Measurements from ENCODE around the gene TSPAN18.

TSPAN18 gene

GRCh38 chr11:44809283-44809682 is 82.5 kb downstream of the TSPAN18 start:
- H3K4me2 ChIP-seq (ENCODE audit: low read length) = no peak overlapping the region
- no peaks in the 10 kb centered on the region for H3K79me2 ChIP-seq (ENCODE audit: control insufficient read depth, low read length)
- H3K9me2 ChIP-seq (replicated peaks; ENCODE audit: control insufficient read depth, low read length) = no peaks in the 10 kb centered on the region
- no peak for TF ChIP-seq EZH2phosphoT487 (IDR thresholded peaks at IDR 0.05; ENCODE audit: borderline replicate concordance, low read length)
- TF ChIP-seq, protein P1, sequence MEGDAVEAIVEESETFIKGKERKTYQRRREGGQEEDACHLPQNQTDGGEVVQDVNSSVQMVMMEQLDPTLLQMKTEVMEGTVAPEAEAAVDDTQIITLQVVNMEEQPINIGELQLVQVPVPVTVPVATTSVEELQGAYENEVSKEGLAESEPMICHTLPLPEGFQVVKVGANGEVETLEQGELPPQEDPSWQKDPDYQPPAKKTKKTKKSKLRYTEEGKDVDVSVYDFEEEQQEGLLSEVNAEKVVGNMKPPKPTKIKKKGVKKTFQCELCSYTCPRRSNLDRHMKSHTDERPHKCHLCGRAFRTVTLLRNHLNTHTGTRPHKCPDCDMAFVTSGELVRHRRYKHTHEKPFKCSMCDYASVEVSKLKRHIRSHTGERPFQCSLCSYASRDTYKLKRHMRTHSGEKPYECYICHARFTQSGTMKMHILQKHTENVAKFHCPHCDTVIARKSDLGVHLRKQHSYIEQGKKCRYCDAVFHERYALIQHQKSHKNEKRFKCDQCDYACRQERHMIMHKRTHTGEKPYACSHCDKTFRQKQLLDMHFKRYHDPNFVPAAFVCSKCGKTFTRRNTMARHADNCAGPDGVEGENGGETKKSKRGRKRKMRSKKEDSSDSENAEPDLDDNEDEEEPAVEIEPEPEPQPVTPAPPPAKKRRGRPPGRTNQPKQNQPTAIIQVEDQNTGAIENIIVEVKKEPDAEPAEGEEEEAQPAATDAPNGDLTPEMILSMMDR (IDR thresholded peaks at IDR 0.05; ENCODE audit: low read depth, low read length, poor library complexity, severe bottlenecking) = no peak
- no peaks in the 10 kb centered on the region for H3F3A ChIP-seq (ENCODE audit: control insufficient read depth, insufficient read depth)
- no peak overlapping the region for H3K4me3 ChIP-seq (ENCODE audit: low read length)
- no peak overlapping the region for H3K27ac ChIP-seq (ENCODE audit: low read depth, low read length)
- H3K36me3 ChIP-seq (ENCODE audit: control insufficient read depth, low read length) = no peaks in the 10 kb centered on the region
- no peaks in the 10 kb centered on the region for H4K20me1 ChIP-seq (ENCODE audit: control insufficient read depth, insufficient read depth, low read depth, low read length)
- H3K4me1 ChIP-seq (ENCODE audit: control insufficient read depth, low read length) = no peaks in the 10 kb centered on the region
- H3K27me3 ChIP-seq (ENCODE audit: control insufficient read depth, low read length) = peaks cover 2% of the 10 kb centered on the region; the same call in 1 of the 2 replicates
- H3K9me3 ChIP-seq (ENCODE audit: control insufficient read depth, insufficient read depth, low read length) = no peaks in the 10 kb centered on the region

GRCh38 chr11:44811841-44812448 is 85.2 kb downstream of the TSPAN18 start:
- Histone ChIP-seq H4K20me1 (ENCODE audit: control insufficient read depth, insufficient read depth, low read depth, low read length) (no peaks in the 10 kb centered on the region), H3K27me3 (ENCODE audit: control insufficient read depth, low read length) (no peaks in the 10 kb centered on the region), H3K36me3 (ENCODE audit: control insufficient read depth, low read length) (no peaks in the 10 kb centered on the region), H3K27ac (ENCODE audit: low read depth, low read length) (no peak overlapping the region), H3K4me3 (ENCODE audit: low read length) (no peak overlapping the region), H3K79me2 (ENCODE audit: control insufficient read depth, low read length) (no peaks in the 10 kb centered on the region), H3K9me2 (replicated peaks; ENCODE audit: control insufficient read depth, low read length) (no peaks in the 10 kb centered on the region), H3F3A (ENCODE audit: control insufficient read depth, insufficient read depth) (no peaks in the 10 kb centered on the region), H3K9me3 (ENCODE audit: control insufficient read depth, insufficient read depth, low read length) (no peaks in the 10 kb centered on the region), H3K4me2 (ENCODE audit: low read length) (no peak overlapping the region), H3K4me1 (ENCODE audit: control insufficient read depth, low read length) (no peaks in the 10 kb centered on the region)
- no peak for TF ChIP-seq EZH2phosphoT487 (IDR thresholded peaks at IDR 0.05; ENCODE audit: borderline replicate concordance, low read length)
- TF ChIP-seq, protein P1 (IDR thresholded peaks at IDR 0.05; ENCODE audit: low read depth, low read length, poor library complexity, severe bottlenecking) = no peak

DNA sequence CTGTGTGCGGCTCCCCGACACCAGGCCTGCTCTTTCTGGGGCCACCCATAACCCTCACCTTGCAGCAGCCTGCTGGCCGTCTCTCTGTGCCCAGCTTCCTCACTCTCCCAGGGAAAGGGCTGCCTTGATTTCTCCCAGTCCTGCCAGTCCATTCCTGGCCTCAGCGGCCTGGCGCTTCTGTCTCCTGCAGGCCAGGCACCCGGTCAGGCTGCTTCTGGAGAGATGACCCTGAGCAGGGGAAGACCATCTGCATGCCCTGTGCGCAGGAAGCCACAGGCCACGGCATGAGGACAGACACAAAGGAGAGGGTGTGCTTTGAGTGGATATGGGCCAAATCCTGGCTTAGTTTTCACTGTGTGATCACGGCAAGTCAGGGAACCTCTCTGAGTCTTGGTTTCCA is 86.2 kb downstream of the TSPAN18 start:
- no peaks in the 10 kb centered on the region for H3F3A ChIP-seq (ENCODE audit: control insufficient read depth, insufficient read depth)
- H3K9me3 ChIP-seq (ENCODE audit: control insufficient read depth, insufficient read depth, low read length) = no peaks in the 10 kb centered on the region
- H3K27ac ChIP-seq (ENCODE audit: low read depth, low read length) = no peak overlapping the region
- H3K79me2 ChIP-seq (ENCODE audit: control insufficient read depth, low read length) = no peaks in the 10 kb centered on the region
- no peak for TF ChIP-seq EZH2phosphoT487 (IDR thresholded peaks at IDR 0.05; ENCODE audit: borderline replicate concordance, low read length)
- TF ChIP-seq, protein P1 (IDR thresholded peaks at IDR 0.05; ENCODE audit: low read depth, low read length, poor library complexity, severe bottlenecking) = no peak
- no peaks in the 10 kb centered on the region for H4K20me1 ChIP-seq (ENCODE audit: control insufficient read depth, insufficient read depth, low read depth, low read length)
- H3K4me1 ChIP-seq (ENCODE audit: control insufficient read depth, low read length) = no peaks in the 10 kb centered on the region
- H3K4me2 ChIP-seq (ENCODE audit: low read length) = no peak overlapping the region
- H3K36me3 ChIP-seq (ENCODE audit: control insufficient read depth, low read length) = no peaks in the 10 kb centered on the region
- no peak overlapping the region for H3K4me3 ChIP-seq (ENCODE audit: low read length)
- H3K9me2 ChIP-seq (replicated peaks; ENCODE audit: control insufficient read depth, low read length) = no peaks in the 10 kb centered on the region
- H3K27me3 ChIP-seq (ENCODE audit: control insufficient read depth, low read length) = no peaks in the 10 kb centered on the region

All from DOHH2 (cell line).